GM19193 (cell line): ENCODE measurements around the gene CDK17.

Experiments used
- POLR2A ChIP-seq: IDR thresholded peaks from 4 replicates; pipeline ENCODE4 v1.6.1; 2011; ENCODE audit not compliant: insufficient read depth, insufficient read length; ENCODE audit errors: extremely low read depth

The CDK17 gene

GRCh38 chr12:96271469-96272199, 128.6 kb downstream of the CDK17 start:
- no peak for TF ChIP-seq POLR2A

- no peak for TF ChIP-seq POLR2A
Measured at GRCh38 chr12:96266238-96266637, 134.0 kb downstream of the CDK17 start.

- TF ChIP-seq POLR2A = no peak
Measured at GRCh38 chr12:96265836-96266235, 134.4 kb downstream of the CDK17 start.

GRCh38 chr12:96265400-96265799, 134.8 kb downstream of the CDK17 start:
- no peak for TF ChIP-seq POLR2A

GRCh38 chr12:96263449-96263902, 136.8 kb downstream of the CDK17 start:
- no peak for TF ChIP-seq POLR2A

- TF ChIP-seq POLR2A = no peak
Measured at GRCh38 chr12:96261557-96261956, 138.7 kb downstream of the CDK17 start.

GRCh38 chr12:96260644-96261043, 139.6 kb downstream of the CDK17 start:
- no peak for TF ChIP-seq POLR2A

GRCh38 chr12:96260231-96260630, 140.0 kb downstream of the CDK17 start:
- TF ChIP-seq POLR2A = no peak

GRCh38 chr12:96258104-96258961, 141.9 kb downstream of the CDK17 start:
- no peak for TF ChIP-seq POLR2A

- TF ChIP-seq POLR2A = no peak
Measured at GRCh38 chr12:96257550-96258103, 142.6 kb downstream of the CDK17 start.

GRCh38 chr12:96256672-96257361, 143.4 kb downstream of the CDK17 start:
- no peak for TF ChIP-seq POLR2A

GRCh38 chr12:96255077-96255476, 145.2 kb downstream of the CDK17 start:
- TF ChIP-seq POLR2A = no peak

GRCh38 chr12:96250119-96250685, 150.0 kb downstream of the CDK17 start:
- TF ChIP-seq POLR2A = no peak
